H1 (cell line): ENCODE data around the gene GPR12. TPM values are rescaled to one million over a fixed set of nuclear protein-coding genes. Genes with fewer than 3 reads are reported as not detected.

Source experiments
- CTCF ChIA-PET: fragments of 300-600 bp; sonication (Branson Sonifier 250); formaldehyde crosslinking; loops from one replicate; lab custom pipeline; 2021; ENCODE audit not compliant: partially characterized antibody; lab: Charles Lee
- POLR2A ChIA-PET: fragments of 300-600 bp; sonication (Branson Sonifier 250); formaldehyde crosslinking; loops from one replicate; lab custom pipeline; 2021; ENCODE audit warnings: inconsistent platforms; ENCODE audit not compliant: partially characterized antibody; lab: Charles Lee
- DNase-seq, 2 experiments: peaks; one replicate each; pipeline versions ENCODE4 v3.0.0 to v3.0.0-alpha.2; 2010 to 2022; ENCODE audit warnings: low spot score in 2 of 2, low read depth in 1 of 2, mixed read lengths in 1 of 2
- FAIRE-seq: peaks from 2 replicates; lab custom pipeline; 2011; peaks lifted over from hg19 to GRCh38; lab: Jason Lieb, UNC
- H2AFZ ChIP-seq: 2 replicates; pipeline ENCODE4 v1.8.1; 2012; ENCODE audit warnings: low read length, inconsistent platforms
- H2AK5ac ChIP-seq: 2 replicates; pipeline ENCODE4 v1.6.1; 2013; ENCODE audit warnings: low read depth, low read length
- H2BK120ac ChIP-seq: replicated peaks from 2 replicates; pipeline ENCODE3; 2013; ENCODE audit warnings: low read depth, low read length, inconsistent platforms
- H2BK12ac ChIP-seq: 2 replicates; pipeline ENCODE4 v1.6.1; 2013; ENCODE audit warnings: low read depth, low read length
- H2BK15ac ChIP-seq: 2 replicates; pipeline ENCODE4 v1.6.1; 2013; ENCODE audit warnings: low read length
- H2BK20ac ChIP-seq: 2 replicates; pipeline ENCODE4 v1.6.1; 2013; ENCODE audit warnings: low read length
- H2BK5ac ChIP-seq: 2 replicates; pipeline ENCODE4 v1.6.1; 2013; ENCODE audit warnings: low read depth, low read length
- H3K14ac ChIP-seq: 2 replicates; pipeline ENCODE4 v1.6.1; 2013; ENCODE audit warnings: inconsistent platforms; ENCODE audit not compliant: insufficient read length
- H3K18ac ChIP-seq: 2 replicates; pipeline ENCODE4 v1.6.1; 2013; ENCODE audit warnings: low read length; ENCODE audit errors: extremely low read depth
- H3K23ac ChIP-seq: 2 replicates; pipeline ENCODE4 v1.6.1; 2013; ENCODE audit warnings: inconsistent platforms; ENCODE audit not compliant: insufficient read length
- H3K23me2 ChIP-seq: 2 replicates; pipeline ENCODE4 v1.6.1; 2013; ENCODE audit warnings: low read depth, low read length
- H3K27ac ChIP-seq: 2 replicates; pipeline ENCODE4 v1.6.1; 2011; ENCODE audit warnings: low read depth, low read length, inconsistent platforms
- H3K27me3 ChIP-seq, 4 experiments: replicated peaks in 1 of 4; 1 replicate in 1 of 4; 2 replicates in 3 of 4; pipeline versions ENCODE4 v1.6.1 to v1.8.1; 2011 to 2013; ENCODE audit warnings: low read length in 3 of 4, mild to moderate bottlenecking in 3 of 4, inconsistent platforms in 2 of 4, mixed read lengths in 2 of 4, moderate library complexity in 1 of 4; ENCODE audit not compliant: control insufficient read depth in 3 of 4, insufficient read depth in 3 of 4; ENCODE audit errors: extremely low read depth in 1 of 4
- H3K36me3 ChIP-seq, 4 experiments: 2 replicates each; pipeline versions ENCODE4 v1.6.1 to v1.8.1; 2011 to 2013; ENCODE audit warnings: mild to moderate bottlenecking in 4 of 4, low read length in 3 of 4, moderate library complexity in 2 of 4, control low read depth in 1 of 4, inconsistent platforms in 1 of 4; ENCODE audit not compliant: insufficient read depth in 4 of 4, control insufficient read depth in 2 of 4
- H3K4ac ChIP-seq: replicated peaks from 2 replicates; pipeline ENCODE3; 2013; ENCODE audit warnings: low read length, low read depth, mixed read lengths, inconsistent platforms; ENCODE audit not compliant: insufficient read length
- H3K4me1 ChIP-seq, 4 experiments: replicated peaks in 1 of 4; 1 replicate in 1 of 4; 2 replicates in 3 of 4; pipeline versions ENCODE4 v1.6.1 to v1.8.1; 2011 to 2013; ENCODE audit warnings: low read length in 3 of 4, inconsistent platforms in 2 of 4, mixed read lengths in 1 of 4; ENCODE audit not compliant: insufficient read depth in 4 of 4, control insufficient read depth in 3 of 4
- H3K4me2 ChIP-seq, 2 experiments: 2 replicates each; pipeline versions ENCODE4 v1.6.1 to v1.8.1; 2011 to 2013; ENCODE audit warnings: low read depth in 2 of 2, low read length in 2 of 2, control low read depth in 1 of 2, inconsistent platforms in 1 of 2, mild to moderate bottlenecking in 1 of 2; ENCODE audit not compliant: insufficient read depth in 1 of 2
- H3K4me3 ChIP-seq, 4 experiments: fragments of 200-600, 300-600 bp in 1 of 4; sonication (generic), shearing (Covaris generic), sonication (Bioruptor Twin) in 1 of 4; 2 replicates each; pipeline versions ENCODE4 v1.5.1 to v1.8.1; 2011 to 2016; ENCODE audit warnings: low read length in 4 of 4, low read depth in 3 of 4, control low read depth in 2 of 4, inconsistent platforms in 2 of 4, mild to moderate bottlenecking in 2 of 4, mixed read lengths in 1 of 4, moderate library complexity in 1 of 4; ENCODE audit not compliant: insufficient read depth in 2 of 4; ENCODE audit errors: extremely low read depth in 1 of 4
- H3K56ac ChIP-seq: replicated peaks from 2 replicates; pipeline ENCODE3; 2013; ENCODE audit warnings: low read depth, mild to moderate bottlenecking, mixed read lengths, low read length, inconsistent platforms; ENCODE audit not compliant: insufficient read length
- H3K79me1 ChIP-seq: 2 replicates; pipeline ENCODE4 v1.6.1; 2013; ENCODE audit warnings: low read depth, low read length, control low read depth
- H3K79me2 ChIP-seq, 2 experiments: 2 replicates each; pipeline versions ENCODE4 v1.6.1 to v1.8.1; 2012 to 2013; ENCODE audit warnings: low read length in 2 of 2, mild to moderate bottlenecking in 2 of 2, inconsistent platforms in 1 of 2; ENCODE audit not compliant: insufficient read depth in 2 of 2, control insufficient read depth in 1 of 2
- H3K9ac ChIP-seq, 4 experiments: replicated peaks in 1 of 4; 1 replicate in 1 of 4; 2 replicates in 3 of 4; pipeline versions ENCODE4 v1.6.1 to v1.8.1; 2011 to 2013; ENCODE audit warnings: low read depth in 3 of 4, low read length in 3 of 4, control low read depth in 2 of 4, mild to moderate bottlenecking in 2 of 4, moderate library complexity in 2 of 4, inconsistent platforms in 1 of 4; ENCODE audit errors: extremely low read depth in 1 of 4
- H3K9me3 ChIP-seq, 2 experiments: 2 replicates each; pipeline versions ENCODE4 v1.6.1 to v1.8.1; 2012 to 2013; ENCODE audit warnings: mild to moderate bottlenecking in 2 of 2, moderate library complexity in 2 of 2, control low read depth in 1 of 2, inconsistent platforms in 1 of 2, low read depth in 1 of 2, low read length in 1 of 2, mixed read lengths in 1 of 2; ENCODE audit not compliant: insufficient read depth in 2 of 2
- H4K20me1 ChIP-seq, 2 experiments: replicated peaks in 1 of 2; 2 replicates each; pipeline versions ENCODE3 to v1.8.1; 2011 to 2013; ENCODE audit warnings: inconsistent platforms in 2 of 2, low read length in 2 of 2, mild to moderate bottlenecking in 1 of 2; ENCODE audit not compliant: insufficient read depth in 2 of 2, control insufficient read depth in 1 of 2
- H4K5ac ChIP-seq: 2 replicates; pipeline ENCODE4 v1.6.1; 2013; ENCODE audit warnings: low read length, low read depth, mixed read lengths, inconsistent platforms; ENCODE audit not compliant: insufficient read length
- H4K8ac ChIP-seq: 2 replicates; pipeline ENCODE4 v1.8.0; 2013; ENCODE audit warnings: mild to moderate bottlenecking, moderate library complexity, low read length, inconsistent platforms; ENCODE audit not compliant: insufficient read depth; ENCODE audit errors: extremely low read depth
- H4K91ac ChIP-seq: replicated peaks from 2 replicates; pipeline ENCODE3; 2013; ENCODE audit warnings: low read length, mixed read lengths, inconsistent platforms; ENCODE audit not compliant: insufficient read length
- CTCF ChIP-seq, 3 experiments: IDR thresholded peaks; 1 replicate in 2 of 3; 2 replicates in 1 of 3; pipeline versions ENCODE4 v1.5.1 to v1.6.1; 2011; ENCODE audit warnings: low read length in 3 of 3, mild to moderate bottlenecking in 3 of 3, inconsistent platforms in 2 of 3, low read depth in 1 of 3, moderate library complexity in 1 of 3; ENCODE audit not compliant: insufficient read depth in 1 of 3; ENCODE audit errors: control extremely low read depth in 1 of 3
- FOSL1 ChIP-seq: IDR thresholded peaks from 2 replicates; pipeline ENCODE4 v1.6.1; 2011; ENCODE audit warnings: mild to moderate bottlenecking, low read depth, low read length, moderate library complexity; ENCODE audit not compliant: insufficient read depth
- RAD21 ChIP-seq, 2 experiments: IDR thresholded peaks in 1 of 2; conservative IDR thresholded peaks in 1 of 2; 2 replicates each; pipeline ENCODE4 v1.6.1; 2011; ENCODE audit warnings: low read depth in 2 of 2, low read length in 2 of 2, improper control_type of control experiment in 1 of 2, inconsistent platforms in 1 of 2, mild to moderate bottlenecking in 1 of 2, moderate library complexity in 1 of 2
- WGBS, 2 experiments: shearing (Covaris generic) in 1 of 2; methylation state at CpG; one replicate each; pipeline versions ENCODE4 v1.1.6 to v1.1.7; 2013 to 2015; ENCODE audit warnings: low lambda C conversion rate in 2 of 2, mixed read lengths in 2 of 2, inconsistent platforms in 1 of 2, low coverage in 1 of 2, missing lambda C conversion rate in 1 of 2; ENCODE audit not compliant: insufficient replicate concordance in 2 of 2, insufficient coverage in 1 of 2, insufficient read length in 1 of 2; ENCODE audit errors: extremely low coverage in 1 of 2, missing lambda C conversion rate in 1 of 2; 5-methylcytosine and 5-hydroxymethylcytosine counted together
- polyA plus RNA-seq, 7 experiments: library from polyadenylated mRNA; depleted of rRNA in 3 of 7; stranded (reverse) in 5 of 7; unstranded in 2 of 7; fragments of >200 nt in 5 of 7; fragments of 200-250 nt in 2 of 7; gene quantifications; 1 replicate in 5 of 7; 2 replicates in 1 of 7; 4 replicates in 1 of 7; pipeline versions ENCODE4 v1.2.1 to v1.2.3, GENCODE V29; 2011 to 2013; ENCODE audit warnings: missing spikeins in 2 of 7, mixed read lengths in 2 of 7
- total RNA-seq: library from RNA; stranded (reverse); fragmentation: NEBNext Ultra II Directional; extraction: Animal tissue kit (Norgen Biotek cat#: 25700); gene quantifications from 2 replicates; pipeline ENCODE4 v1.2.1, GENCODE V29; 2021

Gene GPR12
- total and polyA plus RNA-seq, 2 of the 8 experiments (the other 6 are each of a cell fraction or from before 2014, with no cell fraction given): 0.15 to 0.27 TPM

- Histone ChIP-seq H3K4me1 (no peaks in the 10 kb centered on the region), H3K9ac (no peak overlapping the region), H3K27me3 (no peaks in the 10 kb centered on the region), H2BK120ac (no peak overlapping the region), H3K56ac (no peak overlapping the region), H4K91ac (no peak overlapping the region), H4K8ac (no peak overlapping the region; the same call in 1 of the 2 replicates), H2AFZ (no peak overlapping the region), H3K4ac (no peak overlapping the region), H3K23me2 (0 out of 2 replicates have a peak, but pooled peaks cover 2% of the 10 kb centered on the region), H4K5ac (no peak overlapping the region), H2BK20ac (no peak overlapping the region), H3K27ac (no peak overlapping the region), H3K36me3 (no peaks in the 10 kb centered on the region; a peak in 1 of 8 replicates), H3K4me3 (no peak overlapping the region), H2BK15ac (no peak overlapping the region), H3K23ac (no peak overlapping the region), H4K20me1 (no peaks in the 10 kb centered on the region), H3K18ac (no peak overlapping the region), H3K14ac (no peak overlapping the region), H3K4me2 (no peak overlapping the region), H2BK12ac (no peak overlapping the region), H3K79me2 (no peaks in the 10 kb centered on the region), H3K79me1 (no peaks in the 10 kb centered on the region), H2BK5ac (no peak overlapping the region), H3K9me3 (peaks cover 0 to 6% of the 10 kb centered on the region in 2 experiments; a peak in 1 of 4 replicates), H2AK5ac (no peak overlapping the region)
- ChIA-PET POLR2A (interaction anchor here (1.1 kb wide), 1 partner anchor 154 kb away, joined by 3 read pairs; no protein-coding TSS in a partner anchor), CTCF (interaction anchor here (0.6 to 5.8 kb wide), 9 partner anchors 9 to 208 kb away, joined by 3 to 38 read pairs (median 4); no protein-coding TSS in a partner anchor)
- FAIRE-seq: no peak
- WGBS, 2 experiments: 90% methylated on average over 5 of the region's 5 CpGs; no CpG with 5 or more reads in 1 of the 2 experiments
- TF ChIP-seq CTCF (IDR thresholded peaks at IDR 0.05; ENCODE audit: control extremely low read depth in 1 of 3, insufficient read depth in 1 of 3, low read depth in 1 of 3, low read length in 3 of 3) (peak in 2 of 3 experiments; percentile 20 to 45; a peak in 2 of 4 replicates), RAD21 (IDR thresholded peaks at IDR 0.05 in 1 of 2, conservative IDR thresholded peaks at IDR 0.05 in 1 of 2; ENCODE audit: low read depth in 2 of 2, low read length in 2 of 2) (peak; percentile 14 to 48; a peak in 3 of 4 replicates), FOSL1 (no peak)
- DNase-seq: no peak
These were observed 41.1 kb downstream of the GPR12 start for GRCh38 chr13:26719356-26719945.
